Naive B cell (primary cell): Measurements from ENCODE around the gene CREG2. TPM values are rescaled to one million over a fixed set of nuclear protein-coding genes. Genes with fewer than 3 reads are reported as not detected.

ENCODE experiments used
- ATAC-seq, 2 donors: fragments of 150-1000 bp; cut with Tn5 transposase; 2 replicates each; pipeline ENCODE4 v1.10.0; 2021; ENCODE audit warnings: low read depth in 2 of 2, mild to moderate bottlenecking in 2 of 2, moderate library complexity in 2 of 2
- DNase-seq: peaks from one replicate; pipeline ENCODE4 v3.0.0; 2022
- H3K27ac Mint-ChIP-seq, 6 donors: one replicate each; pipeline ENCODE4 v1.8.0; 2020 to 2022; ENCODE audit warnings: mild to moderate bottlenecking in 6 of 6, mixed read lengths in 6 of 6, moderate library complexity in 5 of 6, inconsistent platforms in 2 of 6
- H3K27me3 Mint-ChIP-seq, 3 donors: one replicate each; pipeline ENCODE4 v1.8.0; 2021 to 2022; ENCODE audit warnings: mixed read lengths in 3 of 3, mild to moderate bottlenecking in 1 of 3
- H3K36me3 Mint-ChIP-seq, 2 donors: one replicate each; pipeline ENCODE4 v1.8.0; 2020 to 2022; ENCODE audit warnings: mixed read lengths in 2 of 2, inconsistent platforms in 1 of 2, mild to moderate bottlenecking in 1 of 2
- H3K4me1 Mint-ChIP-seq, 3 donors: one replicate each; pipeline ENCODE4 v1.8.0; 2020 to 2022; ENCODE audit warnings: mixed read lengths in 3 of 3, inconsistent platforms in 1 of 3, mild to moderate bottlenecking in 1 of 3, moderate library complexity in 1 of 3
- H3K4me3 Mint-ChIP-seq, 8 donors: one replicate each; pipeline ENCODE4 v1.8.0; 2020 to 2022; ENCODE audit warnings: mild to moderate bottlenecking in 8 of 8, mixed read lengths in 8 of 8, moderate library complexity in 8 of 8, inconsistent platforms in 2 of 8
- H3K9me3 Mint-ChIP-seq, 7 donors: one replicate each; pipeline ENCODE4 v1.8.0; 2020 to 2022; ENCODE audit warnings: mixed read lengths in 7 of 7, mild to moderate bottlenecking in 5 of 7, inconsistent platforms in 2 of 7, moderate library complexity in 1 of 7
- polyA plus RNA-seq, 6 donors: library from polyadenylated mRNA; unstranded; fragments of 300-500 nt; fragmentation: Illumina TruSeq; gene quantifications; one replicate each; pipeline ENCODE4 v1.2.3, GENCODE V29; 2021; ENCODE audit warnings: low read depth in 6 of 6

Gene CREG2
- polyA plus RNA-seq, 6 donors from 2014 or later: not detected

GRCh38 chr2:101419096-101419663 is 31.9 kb upstream of the CREG2 start:
- Mint-ChIP-seq H3K36me3 (peaks cover 9 to 13% of the 10 kb centered on the region in 2 donors), H3K9me3 (peaks cover 0 to 13% (median 2%) of the 10 kb centered on the region in 7 donors), H3K27me3 (peaks cover 0 to 16% (median 11%) of the 10 kb centered on the region in 3 donors), H3K4me3 (no peak overlapping the region), H3K4me1 (peaks cover 0 to 5% (median 2%) of the 10 kb centered on the region in 3 donors), H3K27ac (no peak overlapping the region)
- ATAC-seq: peak; percentile 66 to 87
- peak; percentile 57 for DNase-seq

GRCh38 chr2:101418460-101419095 is 31.3 kb upstream of the CREG2 start:
- Mint-ChIP-seq H3K4me1 (peaks cover 0 to 5% (median 2%) of the 10 kb centered on the region in 3 donors), H3K9me3 (peaks cover 0 to 13% (median 2%) of the 10 kb centered on the region in 7 donors), H3K36me3 (peaks cover 9 to 13% of the 10 kb centered on the region in 2 donors), H3K27ac (no peak overlapping the region), H3K4me3 (no peak overlapping the region), H3K27me3 (peaks cover 0 to 16% (median 11%) of the 10 kb centered on the region in 3 donors)
- DNase-seq (no peak), ATAC-seq (peak; percentile 33 to 42)

GRCh38 chr2:101416609-101417008 is 29.3 kb upstream of the CREG2 start:
- DNase-seq (no peak), ATAC-seq (no peak)
- peaks cover 0 to 16% (median 11%) of the 10 kb centered on the region in 3 donors for H3K27me3 Mint-ChIP-seq
- H3K4me1 Mint-ChIP-seq: peaks cover 0 to 5% (median 2%) of the 10 kb centered on the region in 3 donors
- peak overlapping the region in 1 of 6 donors; percentile 60 for H3K27ac Mint-ChIP-seq
- peaks cover 0 to 13% (median 2%) of the 10 kb centered on the region in 7 donors for H3K9me3 Mint-ChIP-seq
- H3K36me3 Mint-ChIP-seq: peaks cover 9 to 13% of the 10 kb centered on the region in 2 donors
- H3K4me3 Mint-ChIP-seq: no peak overlapping the region

GRCh38 chr2:101415884-101416283 is 28.6 kb upstream of the CREG2 start:
- ATAC-seq (no peak), DNase-seq (no peak)
- H3K27me3 Mint-ChIP-seq: peaks cover 0 to 16% (median 11%) of the 10 kb centered on the region in 3 donors
- peak overlapping the region in 2 of 6 donors; percentile 20 to 48 for H3K27ac Mint-ChIP-seq
- H3K36me3 Mint-ChIP-seq: peaks cover 9 to 13% of the 10 kb centered on the region in 2 donors
- peaks cover 0 to 13% (median 2%) of the 10 kb centered on the region in 7 donors for H3K9me3 Mint-ChIP-seq
- peak overlapping the region in 1 of 8 donors; percentile 65 for H3K4me3 Mint-ChIP-seq
- H3K4me1 Mint-ChIP-seq: peaks cover 0 to 5% (median 2%) of the 10 kb centered on the region in 3 donors

- ATAC-seq (no peak), DNase-seq (no peak)
- H3K27me3 Mint-ChIP-seq: peaks cover 0 to 19% (median 11%) of the 10 kb centered on the region in 3 donors
- H3K4me1 Mint-ChIP-seq: peaks cover 0 to 5% (median 2%) of the 10 kb centered on the region in 3 donors
- H3K27ac Mint-ChIP-seq: no peak overlapping the region
- H3K4me3 Mint-ChIP-seq: no peak overlapping the region
- H3K36me3 Mint-ChIP-seq: peaks cover 9 to 13% of the 10 kb centered on the region in 2 donors
- peaks cover 0 to 13% (median 2%) of the 10 kb centered on the region in 7 donors for H3K9me3 Mint-ChIP-seq
These were observed 27.9 kb upstream of the CREG2 start for GRCh38 chr2:101415220-101415619.

GRCh38 chr2:101412092-101412694 is 24.9 kb upstream of the CREG2 start:
- H3K4me3 Mint-ChIP-seq: no peak overlapping the region
- peaks cover 0 to 25% (median 11%) of the 10 kb centered on the region in 3 donors for H3K27me3 Mint-ChIP-seq
- H3K27ac Mint-ChIP-seq: peak overlapping the region in 1 of 6 donors; percentile 27
- ATAC-seq (no peak), DNase-seq (no peak)
- H3K9me3 Mint-ChIP-seq: peaks cover 0 to 13% (median 2%) of the 10 kb centered on the region in 7 donors
- peaks cover 9 to 13% of the 10 kb centered on the region in 2 donors for H3K36me3 Mint-ChIP-seq
- H3K4me1 Mint-ChIP-seq: peaks cover 0 to 3% (median 0%) of the 10 kb centered on the region in 3 donors

- no peak for ATAC-seq
- no peak overlapping the region for H3K27ac Mint-ChIP-seq
- H3K4me1 Mint-ChIP-seq: peaks cover 4 to 13% (median 5%) of the 10 kb centered on the region in 3 donors
- peaks cover 9 to 13% of the 10 kb centered on the region in 2 donors for H3K36me3 Mint-ChIP-seq
- peaks cover 0 to 15% (median 1%) of the 10 kb centered on the region in 3 donors for H3K27me3 Mint-ChIP-seq
- DNase-seq: no peak
- H3K9me3 Mint-ChIP-seq: peaks cover 0 to 13% (median 2%) of the 10 kb centered on the region in 7 donors
- H3K4me3 Mint-ChIP-seq: no peak overlapping the region
These were observed 23.4 kb upstream of the CREG2 start for GRCh38 chr2:101410746-101411145.

GRCh38 chr2:101410114-101410513 is 22.8 kb upstream of the CREG2 start:
- no peak for DNase-seq

GRCh38 chr2:101409699-101410098 is 22.4 kb upstream of the CREG2 start:
- peaks cover 2 to 3% of the 10 kb centered on the region in 2 donors for H3K36me3 Mint-ChIP-seq
- no peak overlapping the region for H3K4me3 Mint-ChIP-seq
- peaks cover 0 to 2% (median under 1%) of the 10 kb centered on the region in 7 donors for H3K9me3 Mint-ChIP-seq
- no peak for ATAC-seq
- H3K27ac Mint-ChIP-seq: no peak overlapping the region
- H3K4me1 Mint-ChIP-seq: peaks cover 11 to 22% (median 15%) of the 10 kb centered on the region in 3 donors
- DNase-seq: no peak
- peaks cover 0 to 9% (median 0%) of the 10 kb centered on the region in 3 donors for H3K27me3 Mint-ChIP-seq

More at GRCh38 chr2:101410114-101410513, 22.8 kb upstream of the CREG2 start:
- no peak for ATAC-seq
- Mint-ChIP-seq H3K4me1 (peaks cover 11 to 19% (median 11%) of the 10 kb centered on the region in 3 donors), H3K27ac (peak overlapping the region in 3 of 6 donors; percentile 34 to 67 (median 34)), H3K36me3 (peaks cover 6 to 7% of the 10 kb centered on the region in 2 donors), H3K27me3 (peaks cover 0 to 9% (median 0%) of the 10 kb centered on the region in 3 donors), H3K4me3 (no peak overlapping the region), H3K9me3 (peaks cover 0 to 6% (median 2%) of the 10 kb centered on the region in 7 donors)

GRCh38 chr2:101408925-101409324 is 21.6 kb upstream of the CREG2 start:
- H3K27me3 Mint-ChIP-seq: peaks cover 0 to 9% (median 0%) of the 10 kb centered on the region in 3 donors
- H3K9me3 Mint-ChIP-seq: no peaks in the 10 kb centered on the region
- no peaks in the 10 kb centered on the region for H3K36me3 Mint-ChIP-seq
- H3K4me3 Mint-ChIP-seq: no peak overlapping the region
- peak overlapping the region in 2 of 6 donors; percentile 20 to 42 for H3K27ac Mint-ChIP-seq
- DNase-seq (no peak), ATAC-seq (no peak)
- peaks cover 11 to 28% (median 16%) of the 10 kb centered on the region in 3 donors for H3K4me1 Mint-ChIP-seq

GRCh38 chr2:101405351-101405899 is 18.1 kb upstream of the CREG2 start:
- ATAC-seq (peak in 1 of 2 donors; percentile 14), DNase-seq (peak; percentile 9)
- H3K27ac Mint-ChIP-seq: peak overlapping the region in 5 of 6 donors; percentile 4 to 74 (median 49)
- H3K4me1 Mint-ChIP-seq: peaks cover 36 to 58% (median 43%) of the 10 kb centered on the region in 3 donors
- H3K9me3 Mint-ChIP-seq: no peaks in the 10 kb centered on the region
- H3K27me3 Mint-ChIP-seq: peaks cover 0 to 8% (median 0%) of the 10 kb centered on the region in 3 donors
- peak overlapping the region in 7 of 8 donors; percentile 42 to 77 (median 63) for H3K4me3 Mint-ChIP-seq
- no peaks in the 10 kb centered on the region for H3K36me3 Mint-ChIP-seq

- H3K27ac Mint-ChIP-seq: peak overlapping the region in 1 of 6 donors; percentile 39
- no peak for DNase-seq
- no peaks in the 10 kb centered on the region for H3K9me3 Mint-ChIP-seq
- ATAC-seq: no peak
- H3K36me3 Mint-ChIP-seq: no peaks in the 10 kb centered on the region
- H3K4me3 Mint-ChIP-seq: no peak overlapping the region
- H3K27me3 Mint-ChIP-seq: no peaks in the 10 kb centered on the region
- peaks cover 52 to 74% (median 60%) of the 10 kb centered on the region in 3 donors for H3K4me1 Mint-ChIP-seq
These were observed 16.4 kb upstream of the CREG2 start for GRCh38 chr2:101403745-101404144.

GRCh38 chr2:101402630-101403029 is 15.3 kb upstream of the CREG2 start:
- peak overlapping the region in 2 of 8 donors; percentile 1 to 52 for H3K4me3 Mint-ChIP-seq
- DNase-seq (no peak), ATAC-seq (no peak)
- H3K9me3 Mint-ChIP-seq: no peaks in the 10 kb centered on the region
- peaks cover 52 to 73% (median 61%) of the 10 kb centered on the region in 3 donors for H3K4me1 Mint-ChIP-seq
- no peaks in the 10 kb centered on the region for H3K36me3 Mint-ChIP-seq
- H3K27ac Mint-ChIP-seq: peak overlapping the region in 1 of 6 donors; percentile 57
- no peaks in the 10 kb centered on the region for H3K27me3 Mint-ChIP-seq
